ENCODE measurements around the gene AGBL3.
"Not testable (repeated sequence)": the region's sequence is repeated elsewhere in the genome, so short reads cannot be mapped to it uniquely, and the experiment has no call there.

AGBL3 gene

GRCh38 chr7:135076882-135077281 lies 90.6 kb downstream of the AGBL3 start:
- DNase-seq (ENCODE audit: low read depth): no peak

GRCh38 chr7:135077642-135078041 lies 91.3 kb downstream of the AGBL3 start:
- no peak for DNase-seq (ENCODE audit: low read depth)

- no peak for DNase-seq (ENCODE audit: low read depth)
Observed at GRCh38 chr7:135078051-135078450, 91.7 kb downstream of the AGBL3 start.

- DNase-seq (ENCODE audit: low read depth): no peak
Observed at GRCh38 chr7:135079068-135079467, 92.8 kb downstream of the AGBL3 start.

- DNase-seq (ENCODE audit: low read depth): no peak
Observed at GRCh38 chr7:135083005-135083404, 96.7 kb downstream of the AGBL3 start.

- no peak for DNase-seq (ENCODE audit: low read depth)
Observed at GRCh38 chr7:135088566-135088965, 102.3 kb downstream of the AGBL3 start.

GRCh38 chr7:135091717-135092116 lies 105.4 kb downstream of the AGBL3 start:
- DNase-seq (ENCODE audit: low read depth): no peak

GRCh38 chr7:135094472-135095237 lies 108.3 kb downstream of the AGBL3 start:
- DNase-seq (ENCODE audit: low read depth): no peak

GRCh38 chr7:135095450-135095849 lies 109.1 kb downstream of the AGBL3 start:
- DNase-seq (ENCODE audit: low read depth): no peak

GRCh38 chr7:135098391-135098790 lies 112.1 kb downstream of the AGBL3 start:
- DNase-seq (ENCODE audit: low read depth): no peak

GRCh38 chr7:135100856-135101255 lies 114.5 kb downstream of the AGBL3 start:
- DNase-seq (ENCODE audit: low read depth): no peak

- DNase-seq (ENCODE audit: low read depth): no peak
Observed at GRCh38 chr7:135102372-135102771, 116.1 kb downstream of the AGBL3 start.

- no peak for DNase-seq (ENCODE audit: low read depth)
Observed at GRCh38 chr7:135109562-135109961, 123.3 kb downstream of the AGBL3 start.

GRCh38 chr7:135109976-135110375 lies 123.7 kb downstream of the AGBL3 start:
- DNase-seq (ENCODE audit: low read depth): no peak

GRCh38 chr7:135111379-135111778 lies 125.1 kb downstream of the AGBL3 start:
- no peak for DNase-seq (ENCODE audit: low read depth)

- no peak for DNase-seq (ENCODE audit: low read depth)
Observed at GRCh38 chr7:135114622-135115021, 128.3 kb downstream of the AGBL3 start.

- DNase-seq (ENCODE audit: low read depth): no peak
Observed at GRCh38 chr7:135117096-135117495, 130.8 kb downstream of the AGBL3 start.

- no peak for DNase-seq (ENCODE audit: low read depth)
Observed at GRCh38 chr7:135121868-135122267, 135.6 kb downstream of the AGBL3 start.

- DNase-seq (ENCODE audit: low read depth): not testable (repeated sequence)
Observed at GRCh38 chr7:135124631-135125030, 138.3 kb downstream of the AGBL3 start.

GRCh38 chr7:135128931-135129330 lies 142.6 kb downstream of the AGBL3 start:
- DNase-seq (ENCODE audit: low read depth): no peak

- DNase-seq (ENCODE audit: low read depth): no peak
Observed at GRCh38 chr7:135129579-135129978, 143.3 kb downstream of the AGBL3 start.

GRCh38 chr7:135143885-135144668 lies 157.8 kb downstream of the AGBL3 start:
- DNase-seq (ENCODE audit: low read depth): no peak

- DNase-seq (ENCODE audit: low read depth): no peak
Observed at GRCh38 chr7:135147341-135147898, 161.1 kb downstream of the AGBL3 start.
